BE2C (cell line): ENCODE results near the gene WFDC1.

Source experiments
- DNase-seq: peaks from one replicate; pipeline ENCODE4 v3.0.0-alpha.2; 2020
- H3K27me3 ChIP-seq: fragments of 250-450 bp; sonication (Bioruptor Pico); 2 replicates; pipeline ENCODE4 v1.5.1; 2020; ENCODE audit warnings: mild to moderate bottlenecking
- H3K36me3 ChIP-seq: fragments of 250-450 bp; sonication (Bioruptor Pico); 2 replicates; pipeline ENCODE4 v1.5.1; 2020; ENCODE audit warnings: mild to moderate bottlenecking
- H3K4me1 ChIP-seq: fragments of 250-450 bp; sonication (Bioruptor Pico); 2 replicates; pipeline ENCODE4 v1.5.1; 2020
- H3K4me3 ChIP-seq: 2 replicates; pipeline ENCODE4 v1.5.1; 2011; ENCODE audit warnings: low read depth, low read length
- H3K9me3 ChIP-seq: fragments of 250-450 bp; sonication (Bioruptor Pico); 2 replicates; pipeline ENCODE4 v1.5.1; 2020
- TF ChIP-seq, protein P1 (sequence below): IDR thresholded peaks from 2 replicates; pipeline ENCODE4 v1.5.1; 2012; ENCODE audit warnings: mild to moderate bottlenecking, low read depth, low read length

WFDC1 gene

GRCh38 chr16:84357191-84357651 lies 62.5 kb downstream of the WFDC1 start:
- Histone ChIP-seq H3K27me3 (peaks cover 27% of the 10 kb centered on the region), H3K9me3 (no peaks in the 10 kb centered on the region), H3K36me3 (no peaks in the 10 kb centered on the region), H3K4me3 (no peak overlapping the region), H3K4me1 (no peaks in the 10 kb centered on the region)
- DNase-seq: no peak
- TF ChIP-seq, protein P1, sequence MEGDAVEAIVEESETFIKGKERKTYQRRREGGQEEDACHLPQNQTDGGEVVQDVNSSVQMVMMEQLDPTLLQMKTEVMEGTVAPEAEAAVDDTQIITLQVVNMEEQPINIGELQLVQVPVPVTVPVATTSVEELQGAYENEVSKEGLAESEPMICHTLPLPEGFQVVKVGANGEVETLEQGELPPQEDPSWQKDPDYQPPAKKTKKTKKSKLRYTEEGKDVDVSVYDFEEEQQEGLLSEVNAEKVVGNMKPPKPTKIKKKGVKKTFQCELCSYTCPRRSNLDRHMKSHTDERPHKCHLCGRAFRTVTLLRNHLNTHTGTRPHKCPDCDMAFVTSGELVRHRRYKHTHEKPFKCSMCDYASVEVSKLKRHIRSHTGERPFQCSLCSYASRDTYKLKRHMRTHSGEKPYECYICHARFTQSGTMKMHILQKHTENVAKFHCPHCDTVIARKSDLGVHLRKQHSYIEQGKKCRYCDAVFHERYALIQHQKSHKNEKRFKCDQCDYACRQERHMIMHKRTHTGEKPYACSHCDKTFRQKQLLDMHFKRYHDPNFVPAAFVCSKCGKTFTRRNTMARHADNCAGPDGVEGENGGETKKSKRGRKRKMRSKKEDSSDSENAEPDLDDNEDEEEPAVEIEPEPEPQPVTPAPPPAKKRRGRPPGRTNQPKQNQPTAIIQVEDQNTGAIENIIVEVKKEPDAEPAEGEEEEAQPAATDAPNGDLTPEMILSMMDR: no peak

GRCh38 chr16:84358601-84359295 lies 64.1 kb downstream of the WFDC1 start:
- Histone ChIP-seq H3K27me3 (peaks cover 29% of the 10 kb centered on the region), H3K36me3 (no peaks in the 10 kb centered on the region), H3K4me1 (no peaks in the 10 kb centered on the region), H3K4me3 (no peak overlapping the region), H3K9me3 (no peaks in the 10 kb centered on the region)
- TF ChIP-seq, protein P1: no peak
- no peak for DNase-seq

DNA sequence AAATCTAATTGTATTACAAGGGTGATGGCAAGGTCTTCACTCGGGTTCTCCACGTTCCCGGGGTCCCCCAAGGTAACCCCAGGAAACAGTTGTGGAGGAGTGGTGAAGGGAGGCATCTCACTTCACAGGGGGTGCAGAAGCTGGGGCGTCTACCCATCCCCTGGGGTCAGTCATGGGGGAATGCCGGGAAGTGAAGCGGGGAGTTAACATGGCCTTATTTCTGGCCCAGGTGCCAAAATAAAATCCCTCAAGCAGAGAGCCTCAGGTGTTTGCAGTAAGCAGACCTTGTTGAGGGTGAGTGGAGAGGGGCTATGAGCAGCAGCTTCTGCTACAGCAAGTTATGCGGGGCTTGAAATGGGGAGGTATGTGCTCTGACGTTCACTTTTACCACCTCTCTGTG lies 64.6 kb downstream of the WFDC1 start:
- TF ChIP-seq, protein P1: no peak
- Histone ChIP-seq H3K27me3 (peaks cover 35% of the 10 kb centered on the region), H3K9me3 (no peaks in the 10 kb centered on the region), H3K4me1 (no peaks in the 10 kb centered on the region), H3K36me3 (no peaks in the 10 kb centered on the region), H3K4me3 (no peak overlapping the region)
- no peak for DNase-seq

DNA sequence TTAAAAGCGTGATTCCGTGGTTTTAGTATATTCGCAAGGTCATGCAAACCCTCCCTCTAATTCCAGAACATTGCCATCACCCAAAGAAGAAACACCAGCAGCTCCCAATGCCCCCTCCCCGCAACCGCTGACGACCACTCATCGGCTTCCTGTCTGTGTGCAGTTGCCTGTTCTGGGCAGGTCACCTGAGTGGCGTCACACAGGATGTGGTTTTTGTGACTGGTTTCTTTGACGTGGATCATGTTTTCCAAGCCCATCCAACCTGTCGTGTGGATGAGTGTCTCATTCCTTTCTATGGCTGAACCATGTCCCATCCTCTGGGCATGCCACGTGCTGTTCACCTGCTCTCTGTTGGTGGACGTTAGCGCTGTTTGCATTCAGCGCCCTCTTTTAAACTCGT lies 65.5 kb downstream of the WFDC1 start:
- Histone ChIP-seq H3K36me3 (no peaks in the 10 kb centered on the region), H3K4me3 (no peak overlapping the region), H3K9me3 (no peaks in the 10 kb centered on the region), H3K27me3 (peaks cover 36% of the 10 kb centered on the region), H3K4me1 (no peaks in the 10 kb centered on the region)
- TF ChIP-seq, protein P1: no peak
- no peak for DNase-seq

DNA sequence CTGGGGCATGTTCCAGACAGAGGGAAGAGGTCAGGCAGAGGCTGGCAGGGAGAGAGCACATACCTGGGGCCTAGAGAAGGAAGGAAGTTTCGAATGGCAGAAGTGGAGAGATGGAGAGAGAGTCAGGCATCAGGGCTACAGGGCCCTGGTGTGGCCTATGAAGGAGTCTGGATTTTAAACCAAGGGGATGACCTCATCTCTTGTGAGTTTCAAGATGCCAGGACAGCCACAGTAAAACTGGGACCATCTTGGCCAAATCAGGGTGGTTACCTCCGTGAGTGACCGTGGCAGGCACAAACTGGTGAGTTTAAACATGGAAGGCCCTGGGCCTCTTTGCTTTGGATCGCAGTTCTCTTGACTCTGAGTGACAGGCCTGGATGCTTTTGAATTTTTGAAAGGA lies 66.1 kb downstream of the WFDC1 start:
- Histone ChIP-seq H3K36me3 (no peaks in the 10 kb centered on the region), H3K27me3 (peaks cover 41% of the 10 kb centered on the region), H3K4me3 (no peak overlapping the region), H3K9me3 (no peaks in the 10 kb centered on the region), H3K4me1 (no peaks in the 10 kb centered on the region)
- TF ChIP-seq, protein P1: no peak
- DNase-seq: no peak

- no peak for DNase-seq
- Histone ChIP-seq H3K4me3 (no peak overlapping the region), H3K4me1 (no peaks in the 10 kb centered on the region), H3K9me3 (no peaks in the 10 kb centered on the region), H3K36me3 (no peaks in the 10 kb centered on the region), H3K27me3 (peaks cover 47% of the 10 kb centered on the region)
- TF ChIP-seq, protein P1: no peak
These were observed 66.9 kb downstream of the WFDC1 start for GRCh38 chr16:84361546-84361945.
